GM18858 (cell line): ENCODE data around the gene THADA.
"Not testable (repeated sequence)": the region's sequence is repeated elsewhere in the genome, so short reads cannot be mapped to it uniquely, and the experiment has no call there.

ENCODE experiments used
- ATAC-seq: cut with Tn5 transposase; IDR thresholded peaks from one replicate; pipeline ENCODE4 v1.9.1; 2021; ENCODE audit not compliant: unreplicated experiment

THADA gene

GRCh38 chr2:43542285-43542933 is 53.4 kb downstream of the THADA start:
- ATAC-seq, result no peak

- no peak for ATAC-seq
These were observed 54.7 kb downstream of the THADA start for GRCh38 chr2:43541165-43541564.

GRCh38 chr2:43540021-43540779 is 55.6 kb downstream of the THADA start:
- ATAC-seq, result no peak

- no peak for ATAC-seq
These were observed 56.4 kb downstream of the THADA start for GRCh38 chr2:43539436-43539835.

- no peak for ATAC-seq
These were observed 57.7 kb downstream of the THADA start for GRCh38 chr2:43538034-43538670.

- ATAC-seq, result no peak
These were observed 58.7 kb downstream of the THADA start for GRCh38 chr2:43537137-43537536.

GRCh38 chr2:43534569-43534968 is 61.3 kb downstream of the THADA start:
- ATAC-seq, result no peak

GRCh38 chr2:43532572-43532971 is 63.3 kb downstream of the THADA start:
- ATAC-seq, result not testable (repeated sequence)

- ATAC-seq, result no peak
These were observed 64.6 kb downstream of the THADA start for GRCh38 chr2:43531251-43531650.

- ATAC-seq, result no peak
These were observed 68.8 kb downstream of the THADA start for GRCh38 chr2:43526994-43527393.

- ATAC-seq, result no peak
These were observed 70.3 kb downstream of the THADA start for GRCh38 chr2:43525506-43525905.

GRCh38 chr2:43524177-43524965 is 71.5 kb downstream of the THADA start:
- no peak for ATAC-seq

- ATAC-seq, result no peak
These were observed 73.7 kb downstream of the THADA start for GRCh38 chr2:43522177-43522576.

GRCh38 chr2:43521568-43521967 is 74.3 kb downstream of the THADA start:
- ATAC-seq, result no peak

- ATAC-seq, result no peak
These were observed 74.9 kb downstream of the THADA start for GRCh38 chr2:43520919-43521318.

GRCh38 chr2:43519643-43520221 is 76.1 kb downstream of the THADA start:
- no peak for ATAC-seq

GRCh38 chr2:43518718-43519117 is 77.1 kb downstream of the THADA start:
- no peak for ATAC-seq

GRCh38 chr2:43518181-43518580 is 77.7 kb downstream of the THADA start:
- no peak for ATAC-seq

GRCh38 chr2:43515807-43516497 is 79.9 kb downstream of the THADA start:
- ATAC-seq, result no peak

GRCh38 chr2:43515248-43515647 is 80.6 kb downstream of the THADA start:
- no peak for ATAC-seq
